ENCODE measurements around the gene GLB1L.
"Not testable (repeated sequence)": the region's sequence is repeated elsewhere in the genome, so short reads cannot be mapped to it uniquely, and the experiment has no call there.

GLB1L gene

DNA sequence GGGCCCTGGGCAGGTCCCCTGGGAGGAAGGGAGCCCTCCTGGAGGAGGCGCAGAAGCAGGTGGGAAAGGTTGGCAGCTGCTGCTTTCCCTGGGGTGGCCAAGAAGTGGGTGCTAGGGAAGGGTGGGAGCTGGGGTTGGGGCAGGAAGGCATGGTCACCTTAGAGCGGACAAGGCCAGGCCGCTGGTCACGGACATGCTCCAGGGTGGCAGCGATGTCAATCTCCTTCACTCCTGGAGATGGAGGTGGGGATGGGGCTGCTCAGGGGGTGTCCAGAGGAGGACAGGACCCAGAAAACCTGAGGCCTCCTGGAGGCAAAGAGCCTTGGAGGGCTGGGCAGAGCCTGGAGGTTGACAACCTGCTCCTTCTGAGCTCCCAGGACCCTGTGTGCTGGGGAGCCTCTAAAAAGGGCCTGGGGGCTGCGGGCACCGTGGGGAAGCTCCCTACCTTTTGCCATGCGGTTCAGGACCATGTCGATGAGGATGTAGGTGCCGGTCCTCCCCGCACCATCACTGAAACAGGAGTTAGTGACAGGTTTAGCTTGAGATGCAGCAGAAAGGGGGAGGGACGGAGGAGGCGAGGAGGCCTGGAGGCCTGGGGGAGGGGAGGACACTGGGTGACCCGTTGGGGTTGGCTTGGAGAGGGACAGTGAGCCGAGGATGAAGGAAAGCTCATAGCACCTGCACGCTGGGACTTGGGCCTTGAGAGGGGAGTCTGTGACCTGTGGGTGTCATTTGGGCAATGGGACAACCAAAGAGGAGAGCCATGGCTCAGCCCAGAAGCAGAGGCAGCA lies 45.3 kb upstream of the GLB1L start:
- H3K27ac ChIP-seq = no peak overlapping the region
- TF ChIP-seq, protein P1, sequence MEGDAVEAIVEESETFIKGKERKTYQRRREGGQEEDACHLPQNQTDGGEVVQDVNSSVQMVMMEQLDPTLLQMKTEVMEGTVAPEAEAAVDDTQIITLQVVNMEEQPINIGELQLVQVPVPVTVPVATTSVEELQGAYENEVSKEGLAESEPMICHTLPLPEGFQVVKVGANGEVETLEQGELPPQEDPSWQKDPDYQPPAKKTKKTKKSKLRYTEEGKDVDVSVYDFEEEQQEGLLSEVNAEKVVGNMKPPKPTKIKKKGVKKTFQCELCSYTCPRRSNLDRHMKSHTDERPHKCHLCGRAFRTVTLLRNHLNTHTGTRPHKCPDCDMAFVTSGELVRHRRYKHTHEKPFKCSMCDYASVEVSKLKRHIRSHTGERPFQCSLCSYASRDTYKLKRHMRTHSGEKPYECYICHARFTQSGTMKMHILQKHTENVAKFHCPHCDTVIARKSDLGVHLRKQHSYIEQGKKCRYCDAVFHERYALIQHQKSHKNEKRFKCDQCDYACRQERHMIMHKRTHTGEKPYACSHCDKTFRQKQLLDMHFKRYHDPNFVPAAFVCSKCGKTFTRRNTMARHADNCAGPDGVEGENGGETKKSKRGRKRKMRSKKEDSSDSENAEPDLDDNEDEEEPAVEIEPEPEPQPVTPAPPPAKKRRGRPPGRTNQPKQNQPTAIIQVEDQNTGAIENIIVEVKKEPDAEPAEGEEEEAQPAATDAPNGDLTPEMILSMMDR (conservative IDR thresholded peaks at IDR 0.05) = no peak

DNA sequence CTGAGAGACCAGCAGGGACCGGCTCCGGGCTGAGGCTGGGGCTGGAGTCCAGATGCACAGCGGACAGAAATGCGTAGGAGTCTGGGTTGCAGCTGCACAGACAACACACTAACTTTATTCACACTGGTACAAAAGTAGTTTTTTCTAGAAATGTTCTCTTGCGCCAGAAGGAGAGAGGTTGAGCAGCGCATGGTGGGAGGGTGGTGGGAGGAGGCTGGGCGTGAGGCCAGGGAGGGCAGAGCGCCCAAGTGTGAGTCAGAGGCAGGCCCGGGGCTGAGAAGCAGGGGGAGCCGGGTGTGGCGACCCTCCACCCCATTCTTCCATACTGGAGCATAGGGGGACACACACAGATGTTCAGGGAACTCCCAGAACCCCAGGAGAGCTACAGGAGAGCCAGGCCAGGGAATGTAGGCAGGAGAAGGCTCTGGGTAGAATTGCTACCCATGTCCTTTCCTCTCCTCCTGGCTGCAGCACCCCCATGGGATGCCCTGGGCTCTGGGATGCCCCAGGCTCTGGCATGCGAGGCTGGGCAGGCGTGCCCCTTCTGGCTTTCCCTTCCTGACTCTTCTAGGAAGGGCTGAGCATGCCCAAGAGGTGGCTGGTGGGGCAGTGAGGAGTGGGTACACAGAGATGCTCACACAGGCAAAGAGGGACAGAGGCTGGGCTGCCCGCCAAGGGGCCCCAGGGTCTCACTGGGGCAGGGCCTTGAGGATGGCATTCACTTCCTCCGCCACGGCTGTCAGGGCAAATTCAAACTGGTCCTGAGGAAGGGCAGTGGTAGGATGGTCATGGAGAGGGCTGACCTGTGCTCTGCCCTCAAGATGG lies 44.5 kb upstream of the GLB1L start:
- TF ChIP-seq ZFX (IDR thresholded peaks at IDR 0.05) = no peak
- TF ChIP-seq, protein P1 (conservative IDR thresholded peaks at IDR 0.05) = no peak
- no peak overlapping the region for H3K27ac ChIP-seq

DNA sequence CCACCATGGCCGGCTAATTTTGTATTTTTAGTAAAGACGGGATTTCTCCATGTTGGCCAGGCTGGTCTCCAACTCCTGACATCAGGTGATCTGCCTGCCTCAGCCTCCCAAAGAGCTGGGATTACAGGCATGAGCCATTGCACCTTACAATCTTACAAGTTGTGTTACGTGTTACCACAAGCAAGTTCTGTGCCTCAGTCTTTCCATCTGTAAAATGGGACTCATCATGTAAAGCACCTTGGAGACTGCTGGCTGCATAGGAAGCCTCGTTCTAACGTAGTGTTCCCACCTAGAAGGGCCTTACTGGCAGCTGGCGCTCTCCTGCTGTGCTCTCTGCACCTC lies 43.9 kb upstream of the GLB1L start:
- H3K27ac ChIP-seq = no peak overlapping the region
- TF ChIP-seq, protein P1 (conservative IDR thresholded peaks at IDR 0.05) = no peak

DNA sequence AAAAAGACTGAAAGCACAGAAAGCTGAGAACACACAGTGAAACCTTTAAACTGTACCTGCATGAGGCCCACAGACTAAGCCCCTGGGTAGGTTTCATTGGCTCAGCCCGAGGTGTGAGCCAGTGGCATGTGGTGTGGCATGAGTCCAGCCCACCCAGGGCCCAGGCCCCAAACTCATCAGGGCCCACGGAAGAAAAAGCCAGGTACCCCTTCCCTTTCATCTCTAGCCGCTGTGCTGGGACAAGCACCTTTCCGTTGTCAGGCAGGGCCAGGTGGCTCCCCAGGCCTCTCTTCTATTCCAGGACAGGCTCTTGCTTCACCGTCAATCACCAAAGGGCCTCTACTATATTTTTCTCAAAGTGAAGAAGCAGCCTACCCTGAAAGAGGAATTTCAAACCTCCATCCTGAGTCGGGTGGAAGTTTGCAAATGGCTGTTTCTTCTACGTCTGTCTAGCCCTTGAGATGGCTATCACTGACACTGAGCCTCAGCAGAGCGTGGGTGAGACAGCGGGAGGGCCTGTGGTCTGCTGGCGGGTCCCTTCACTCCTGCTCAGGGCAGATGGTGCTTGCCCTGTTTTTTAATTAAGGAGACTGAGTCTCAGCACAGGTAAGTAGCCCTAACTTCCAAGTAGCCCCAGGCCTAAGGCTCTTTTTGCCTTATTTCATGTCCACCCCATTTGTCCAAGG lies 42.5 kb upstream of the GLB1L start:
- H3K27ac ChIP-seq = no peak overlapping the region
- TF ChIP-seq, protein P1 (conservative IDR thresholded peaks at IDR 0.05) = no peak
- TF ChIP-seq ZFX (IDR thresholded peaks at IDR 0.05) = no peak

DNA sequence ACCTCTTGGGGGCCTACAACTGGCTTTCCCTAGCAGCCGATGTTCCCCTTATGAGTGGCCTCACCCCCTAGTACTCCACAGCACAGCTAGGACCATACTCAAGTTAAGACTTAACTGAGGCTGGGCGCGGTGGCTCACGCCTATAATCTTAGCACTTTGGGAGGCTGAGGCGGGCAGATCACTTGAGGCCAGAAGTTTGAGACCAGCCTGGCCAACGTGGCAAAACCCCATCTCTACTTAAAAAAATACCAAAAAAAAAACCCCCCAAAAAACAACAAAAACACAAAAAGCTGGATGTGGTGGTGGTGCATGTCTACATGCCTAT lies 41.8 kb upstream of the GLB1L start:
- not testable (repeated sequence) for H3K27ac ChIP-seq

DNA sequence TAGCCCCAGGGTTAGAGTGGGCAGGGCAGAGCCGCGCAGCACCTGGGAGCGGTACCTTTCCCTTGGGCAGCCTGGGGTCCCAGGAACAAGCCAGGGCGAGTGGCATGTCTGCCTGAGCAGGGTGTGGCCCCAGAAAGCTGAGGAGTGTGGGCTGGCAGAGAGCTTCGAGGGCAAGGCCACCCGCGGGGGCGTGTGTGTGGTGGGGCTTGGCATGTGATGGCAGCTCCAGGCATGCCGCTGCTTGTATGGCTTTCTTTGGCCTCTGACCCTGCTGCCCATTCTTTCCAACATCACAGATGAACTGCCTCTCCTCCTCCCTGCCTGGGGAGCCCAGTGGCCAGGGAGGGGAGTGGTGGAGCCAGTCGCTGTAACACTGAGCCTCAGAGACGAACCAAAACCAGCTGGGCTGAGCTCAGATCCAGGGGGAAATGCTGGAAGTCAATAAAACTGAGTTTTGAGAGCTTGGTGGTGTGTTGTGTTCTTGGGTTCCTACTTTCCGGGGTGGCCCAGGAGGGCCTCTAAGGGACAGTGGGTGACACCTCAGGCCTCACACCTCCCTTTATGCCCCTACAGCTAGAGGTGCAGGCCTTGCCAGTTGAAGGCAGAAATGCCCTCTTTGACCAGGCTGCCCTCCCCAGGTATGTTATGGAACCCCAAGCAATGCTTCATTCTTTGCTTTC lies 41.3 kb upstream of the GLB1L start:
- TF ChIP-seq ZFX (IDR thresholded peaks at IDR 0.05) = no peak
- TF ChIP-seq, protein P1 (conservative IDR thresholded peaks at IDR 0.05) = no peak
- H3K27ac ChIP-seq = no peak overlapping the region

DNA sequence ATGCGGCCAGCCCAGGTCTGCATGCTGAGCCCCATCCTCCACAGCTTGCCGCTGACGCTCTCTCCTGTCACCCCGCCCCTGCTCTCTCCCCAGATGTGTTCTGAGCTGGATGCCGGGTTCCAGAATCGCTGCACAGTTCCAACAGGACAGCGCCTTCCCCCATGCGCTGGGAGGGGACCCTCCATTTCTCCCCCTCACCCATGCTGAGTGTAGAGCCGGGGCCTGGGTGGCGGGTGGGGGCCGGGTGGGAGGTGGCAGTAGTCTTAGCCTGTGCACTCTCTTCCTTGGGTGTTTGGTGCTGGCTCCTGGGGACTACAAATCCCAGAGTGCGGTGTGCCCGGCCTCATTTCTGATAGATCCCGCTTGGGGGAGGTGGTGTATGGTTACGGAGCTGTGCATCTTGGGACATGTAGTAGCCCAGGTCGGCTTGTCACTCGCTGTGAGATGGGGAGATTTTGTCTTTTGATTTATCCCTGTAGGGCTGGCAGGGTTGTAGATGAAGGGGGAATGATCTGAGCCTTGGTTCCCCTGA lies 40.7 kb upstream of the GLB1L start:
- H3K27ac ChIP-seq = no peak overlapping the region
- TF ChIP-seq, protein P1 (conservative IDR thresholded peaks at IDR 0.05) = no peak
- no peak for TF ChIP-seq ZFX (IDR thresholded peaks at IDR 0.05)
